ENCODE results near the gene MAGIX.

Gene MAGIX

GRCh38 chrX:49163555-49164419, 1.2 kb downstream of the MAGIX start:
- H3K4me3 ChIP-seq (ENCODE audit: insufficient read length, low read depth) = peak overlapping the region; percentile 46
- peaks cover 8% of the 10 kb centered on the region for H3K4me1 ChIP-seq (ENCODE audit: insufficient read depth, insufficient read length)
- peaks cover 15% of the 10 kb centered on the region for H3K27me3 ChIP-seq (ENCODE audit: insufficient read depth, insufficient read length)
- H3K9me3 ChIP-seq (ENCODE audit: insufficient read depth, low read length) = no peaks in the 10 kb centered on the region
- H3K9ac ChIP-seq (ENCODE audit: insufficient read length, low read depth) = peak overlapping the region; percentile 74
- H3K36me3 ChIP-seq (ENCODE audit: insufficient read depth, insufficient read length, low read length) = no peaks in the 10 kb centered on the region
- DNase-seq (ENCODE audit: low read depth, low spot score) = peak; percentile 85
- TF ChIP-seq YY1 (IDR thresholded peaks at IDR 0.05; ENCODE audit: insufficient read depth, insufficient read length) (no peak), ZNF274 (IDR thresholded peaks at IDR 0.05; ENCODE audit: low read depth, low read length) (no peak), SUZ12 (IDR thresholded peaks at IDR 0.05; ENCODE audit: extremely low read depth, insufficient read depth, insufficient read length) (no peak)

- Histone ChIP-seq H3K4me3 (ENCODE audit: insufficient read length, low read depth) (no peak overlapping the region), H3K27me3 (ENCODE audit: insufficient read depth, insufficient read length) (peaks cover 15% of the 10 kb centered on the region), H3K9ac (ENCODE audit: insufficient read length, low read depth) (no peak overlapping the region), H3K4me1 (ENCODE audit: insufficient read depth, insufficient read length) (peaks cover 8% of the 10 kb centered on the region), H3K9me3 (ENCODE audit: insufficient read depth, low read length) (no peaks in the 10 kb centered on the region), H3K36me3 (ENCODE audit: insufficient read depth, insufficient read length, low read length) (no peaks in the 10 kb centered on the region)
- TF ChIP-seq SUZ12 (IDR thresholded peaks at IDR 0.05; ENCODE audit: extremely low read depth, insufficient read depth, insufficient read length) (no peak), ZNF274 (IDR thresholded peaks at IDR 0.05; ENCODE audit: low read depth, low read length) (no peak), YY1 (IDR thresholded peaks at IDR 0.05; ENCODE audit: insufficient read depth, insufficient read length) (no peak)
- no peak for DNase-seq (ENCODE audit: low read depth, low spot score)
Observed at GRCh38 chrX:49164589-49165360, 2.2 kb downstream of the MAGIX start.

GRCh38 chrX:49165901-49166881, 3.6 kb downstream of the MAGIX start:
- DNase-seq (ENCODE audit: low read depth, low spot score) = no peak
- no peaks in the 10 kb centered on the region for H3K9me3 ChIP-seq (ENCODE audit: insufficient read depth, low read length)
- peak overlapping the region; percentile 29 for H3K4me3 ChIP-seq (ENCODE audit: insufficient read length, low read depth)
- TF ChIP-seq SUZ12 (IDR thresholded peaks at IDR 0.05; ENCODE audit: extremely low read depth, insufficient read depth, insufficient read length) (no peak), ZNF274 (IDR thresholded peaks at IDR 0.05; ENCODE audit: low read depth, low read length) (no peak), YY1 (IDR thresholded peaks at IDR 0.05; ENCODE audit: insufficient read depth, insufficient read length) (no peak)
- peak overlapping the region; percentile 51 for H3K9ac ChIP-seq (ENCODE audit: insufficient read length, low read depth)
- peaks cover 8% of the 10 kb centered on the region for H3K4me1 ChIP-seq (ENCODE audit: insufficient read depth, insufficient read length)
- peaks cover 15% of the 10 kb centered on the region for H3K27me3 ChIP-seq (ENCODE audit: insufficient read depth, insufficient read length)
- H3K36me3 ChIP-seq (ENCODE audit: insufficient read depth, insufficient read length, low read length) = no peaks in the 10 kb centered on the region

- Histone ChIP-seq H3K4me1 (ENCODE audit: insufficient read depth, insufficient read length) (peaks cover 8% of the 10 kb centered on the region), H3K9ac (ENCODE audit: insufficient read length, low read depth) (peak overlapping the region; percentile 51), H3K27me3 (ENCODE audit: insufficient read depth, insufficient read length) (peaks cover 11% of the 10 kb centered on the region), H3K36me3 (ENCODE audit: insufficient read depth, insufficient read length, low read length) (no peaks in the 10 kb centered on the region), H3K4me3 (ENCODE audit: insufficient read length, low read depth) (peak overlapping the region; percentile 29), H3K9me3 (ENCODE audit: insufficient read depth, low read length) (no peaks in the 10 kb centered on the region)
- no peak for DNase-seq (ENCODE audit: low read depth, low spot score)
- no peak for TF ChIP-seq YY1 (IDR thresholded peaks at IDR 0.05; ENCODE audit: insufficient read depth, insufficient read length)
- TF ChIP-seq SUZ12 (IDR thresholded peaks at IDR 0.05; ENCODE audit: extremely low read depth, insufficient read depth, insufficient read length) = no peak
- no peak for TF ChIP-seq ZNF274 (IDR thresholded peaks at IDR 0.05; ENCODE audit: low read depth, low read length)
Observed at GRCh38 chrX:49166914-49167739, 4.6 kb downstream of the MAGIX start.

GRCh38 chrX:49167740-49168108, 5.2 kb downstream of the MAGIX start:
- H3K27me3 ChIP-seq (ENCODE audit: insufficient read depth, insufficient read length) = peaks cover 7% of the 10 kb centered on the region
- TF ChIP-seq SUZ12 (IDR thresholded peaks at IDR 0.05; ENCODE audit: extremely low read depth, insufficient read depth, insufficient read length) (no peak), YY1 (IDR thresholded peaks at IDR 0.05; ENCODE audit: insufficient read depth, insufficient read length) (no peak)
- no peak for DNase-seq (ENCODE audit: low read depth, low spot score)
- H3K9me3 ChIP-seq (ENCODE audit: insufficient read depth, low read length) = no peaks in the 10 kb centered on the region
- H3K4me1 ChIP-seq (ENCODE audit: insufficient read depth, insufficient read length) = peaks cover 8% of the 10 kb centered on the region
- no peak overlapping the region for H3K9ac ChIP-seq (ENCODE audit: insufficient read length, low read depth)
- H3K36me3 ChIP-seq (ENCODE audit: insufficient read depth, insufficient read length, low read length) = no peaks in the 10 kb centered on the region
- H3K4me3 ChIP-seq (ENCODE audit: insufficient read length, low read depth) = no peak overlapping the region

- Histone ChIP-seq H3K4me3 (ENCODE audit: insufficient read length, low read depth) (peak within 1 kb of the TSS; percentile 62), H3K9me3 (ENCODE audit: insufficient read depth, low read length) (no peaks in the 10 kb centered on the region), H3K36me3 (ENCODE audit: insufficient read depth, insufficient read length, low read length) (peaks cover 32% of the 10 kb centered on the region), H3K27me3 (ENCODE audit: insufficient read depth, insufficient read length) (no peaks in the 10 kb centered on the region), H3K4me1 (ENCODE audit: insufficient read depth, insufficient read length) (no peaks in the 10 kb centered on the region), H3K9ac (ENCODE audit: insufficient read length, low read depth) (peak within 1 kb of the TSS; percentile 79)
- TF ChIP-seq ZNF274 (IDR thresholded peaks at IDR 0.05; ENCODE audit: low read depth, low read length) = no peak
- no peak for TF ChIP-seq SUZ12 (IDR thresholded peaks at IDR 0.05; ENCODE audit: extremely low read depth, insufficient read depth, insufficient read length)
- no peak for TF ChIP-seq YY1 (IDR thresholded peaks at IDR 0.05; ENCODE audit: insufficient read depth, insufficient read length)
- DNase-seq (ENCODE audit: low read depth, low spot score) = no peak
Observed at GRCh38 chrX:49171752-49172279, 9.3 kb downstream of the MAGIX start, which contains the start of gene PLP2. PLP2 (plus strand) TSS chrX:49171898; CDS start chrX:49172001, 103 bp downstream.
